ENCODE measurements around the gene PNPLA7. TPM values are rescaled to one million over a fixed set of nuclear protein-coding genes. Genes with fewer than 3 reads are reported as not detected.

Gene PNPLA7
- total RNA-seq, 2 experiments from 2014 or later, result 1.5 to 10.2 TPM

DNA sequence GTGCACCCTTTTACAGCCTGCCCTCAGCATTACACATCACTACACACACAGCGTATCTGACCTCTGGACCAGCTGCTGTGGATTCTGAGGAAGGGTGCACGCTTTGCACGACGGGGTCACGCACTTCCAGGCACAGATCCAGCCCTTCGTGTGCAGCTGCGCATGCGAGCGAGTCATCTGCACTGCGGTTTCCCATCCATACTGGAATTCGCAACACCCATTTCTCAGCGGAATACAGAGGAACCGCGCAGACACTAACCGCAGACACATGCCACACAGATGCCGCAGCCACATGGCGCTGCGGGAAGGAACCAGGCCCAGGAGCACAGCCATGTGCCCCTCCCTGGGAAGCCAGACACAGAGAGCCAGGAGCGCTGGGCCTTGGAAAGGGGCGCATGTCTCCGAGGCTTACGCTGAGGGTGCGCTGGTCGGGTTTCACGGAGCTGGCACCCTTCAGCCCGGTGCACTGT, 43.5 kb downstream of the PNPLA7 start:
- Histone ChIP-seq H3K4me2 (ENCODE audit: low read length) (no peak overlapping the region), H3K36me3 (ENCODE audit: insufficient read depth, low read length) (no peaks in the 10 kb centered on the region), H3K4me3 (ENCODE audit: low read depth, low read length, poor library complexity, severe bottlenecking) (no peak overlapping the region), H3K9me3 (ENCODE audit: low read length) (no peaks in the 10 kb centered on the region), H3K79me2 (ENCODE audit: insufficient read depth, low read depth, low read length) (no peaks in the 10 kb centered on the region), H2AFZ (ENCODE audit: low read length) (no peak overlapping the region), H3K27ac (ENCODE audit: low read depth, low read length, poor library complexity, severe bottlenecking) (no peak overlapping the region), H3K9me2 (ENCODE audit: insufficient read depth, low read length) (no peaks in the 10 kb centered on the region), H3K4me1 (ENCODE audit: insufficient read depth, low read length, poor library complexity, severe bottlenecking) (no peaks in the 10 kb centered on the region), H4K20me1 (ENCODE audit: insufficient read depth, low read length) (no peaks in the 10 kb centered on the region)
- CTCF ChIA-PET (ENCODE audit: unreplicated experiment), result no interaction called here
- no peak for DNase-seq (ENCODE audit: low spot score)
- POLR2A ChIA-PET, result no interaction called here
- intact Hi-C loops (cut with micrococcal nuclease; ENCODE audit: unreplicated experiment), result no loop called here
- TF ChIP-seq CTCF (conservative IDR thresholded peaks at IDR 0.05; ENCODE audit: low read length) (no peak), EZH2phosphoT487 (IDR thresholded peaks at IDR 0.05; ENCODE audit: borderline replicate concordance, low read depth, low read length) (no peak)
- no TSS peak for BruUV-seq (replicated peaks)

DNA sequence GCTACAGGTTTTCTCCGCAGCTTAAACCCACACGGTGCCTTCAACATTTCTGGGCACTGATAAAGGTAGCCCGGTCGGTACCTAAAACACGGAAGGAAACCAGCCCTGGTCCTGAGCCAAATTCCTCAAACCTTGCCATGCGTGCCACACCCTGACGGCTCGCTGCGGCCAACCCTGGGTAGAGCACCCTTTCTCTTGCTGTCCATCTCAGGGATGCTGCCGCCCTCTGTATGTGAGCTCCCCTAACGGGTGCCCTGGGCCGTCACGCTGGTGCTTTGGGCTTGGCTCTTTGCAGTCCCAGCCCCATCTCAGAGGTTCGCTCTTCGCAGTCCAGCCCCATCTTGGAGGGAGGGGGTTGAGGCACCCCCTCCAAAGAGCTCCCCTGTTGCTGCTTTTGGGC, 43.9 kb downstream of the PNPLA7 start:
- no peak for TF ChIP-seq EZH2phosphoT487 (IDR thresholded peaks at IDR 0.05; ENCODE audit: borderline replicate concordance, low read depth, low read length)
- no peak for TF ChIP-seq CTCF (conservative IDR thresholded peaks at IDR 0.05; ENCODE audit: low read length)
- no peak overlapping the region for H3K4me2 ChIP-seq (ENCODE audit: low read length)

DNA sequence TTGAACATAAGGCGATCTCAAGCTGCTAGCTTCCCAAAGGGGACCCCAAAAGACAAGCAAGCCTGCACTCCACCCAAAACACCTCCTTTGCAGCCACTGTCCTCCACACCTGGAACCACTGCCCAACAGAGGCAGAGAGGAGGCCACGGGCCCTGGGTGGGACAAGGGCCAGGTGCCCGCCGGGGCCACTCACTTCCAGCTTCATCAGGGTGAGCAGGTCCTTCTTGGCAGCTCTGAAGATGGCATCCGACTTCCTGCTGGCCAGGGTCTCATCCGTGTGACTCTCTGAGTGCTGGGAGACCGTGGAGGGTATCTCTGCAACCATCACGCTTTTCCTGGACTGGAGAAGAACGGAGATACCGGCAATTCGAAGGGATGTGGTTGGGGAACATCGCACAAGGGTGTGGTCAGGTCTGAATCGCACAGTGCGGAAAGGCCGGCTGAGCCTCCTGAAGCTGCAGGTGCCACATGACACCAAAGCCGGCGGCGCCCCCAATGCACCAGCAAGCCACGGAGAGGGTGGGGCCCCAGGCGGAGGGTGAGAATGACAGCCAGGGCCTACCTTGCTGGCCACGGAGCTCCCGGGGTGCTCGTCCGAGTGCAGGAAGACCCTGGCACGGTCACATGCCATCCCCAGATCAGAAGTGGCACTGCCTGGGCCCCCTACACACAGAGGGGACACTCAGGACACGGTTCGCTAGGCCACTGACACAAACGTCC, 44.6 kb downstream of the PNPLA7 start:
- TF ChIP-seq EZH2phosphoT487 (IDR thresholded peaks at IDR 0.05; ENCODE audit: borderline replicate concordance, low read depth, low read length) (no peak), CTCF (conservative IDR thresholded peaks at IDR 0.05; ENCODE audit: low read length) (no peak)
- H3K9me2 ChIP-seq (ENCODE audit: insufficient read depth, low read length), result no peaks in the 10 kb centered on the region
- ChIA-PET POLR2A (no interaction called here), CTCF (ENCODE audit: unreplicated experiment) (no interaction called here)
- H3K9me3 ChIP-seq (ENCODE audit: low read length), result no peaks in the 10 kb centered on the region
- DNase-seq (ENCODE audit: low spot score), result no peak
- H3K4me3 ChIP-seq (ENCODE audit: low read depth, low read length, poor library complexity, severe bottlenecking), result no peak overlapping the region
- H3K4me1 ChIP-seq (ENCODE audit: insufficient read depth, low read length, poor library complexity, severe bottlenecking), result no peaks in the 10 kb centered on the region
- no peaks in the 10 kb centered on the region for H3K36me3 ChIP-seq (ENCODE audit: insufficient read depth, low read length)
- intact Hi-C loops (cut with micrococcal nuclease; ENCODE audit: unreplicated experiment), result no loop called here
- no peak overlapping the region for H3K4me2 ChIP-seq (ENCODE audit: low read length)
- no peaks in the 10 kb centered on the region for H3K79me2 ChIP-seq (ENCODE audit: insufficient read depth, low read depth, low read length)
- no peaks in the 10 kb centered on the region for H4K20me1 ChIP-seq (ENCODE audit: insufficient read depth, low read length)
- no TSS peak for BruUV-seq (replicated peaks)
- H3K27ac ChIP-seq (ENCODE audit: low read depth, low read length, poor library complexity, severe bottlenecking), result no peak overlapping the region
- no peak overlapping the region for H2AFZ ChIP-seq (ENCODE audit: low read length)

More for the DNA sequence above, 43.9 kb downstream of the PNPLA7 start:
- Histone ChIP-seq H4K20me1 (ENCODE audit: insufficient read depth, low read length) (no peaks in the 10 kb centered on the region), H3K79me2 (ENCODE audit: insufficient read depth, low read depth, low read length) (no peaks in the 10 kb centered on the region), H3K4me3 (ENCODE audit: low read depth, low read length, poor library complexity, severe bottlenecking) (no peak overlapping the region), H3K9me2 (ENCODE audit: insufficient read depth, low read length) (no peaks in the 10 kb centered on the region), H2AFZ (ENCODE audit: low read length) (no peak overlapping the region), H3K36me3 (ENCODE audit: insufficient read depth, low read length) (no peaks in the 10 kb centered on the region), H3K27ac (ENCODE audit: low read depth, low read length, poor library complexity, severe bottlenecking) (no peak overlapping the region), H3K4me1 (ENCODE audit: insufficient read depth, low read length, poor library complexity, severe bottlenecking) (no peaks in the 10 kb centered on the region), H3K9me3 (ENCODE audit: low read length) (no peaks in the 10 kb centered on the region)
- no peak for DNase-seq (ENCODE audit: low spot score)
- CTCF ChIA-PET (ENCODE audit: unreplicated experiment), result no interaction called here
- POLR2A ChIA-PET, result no interaction called here
- intact Hi-C loops (cut with micrococcal nuclease; ENCODE audit: unreplicated experiment), result no loop called here
- BruUV-seq (replicated peaks), result no TSS peak
